Activated CD4-positive, alpha-beta T cell treated with anti-CD3 and anti-CD28 coated beads for 24 hours (primary cell): ENCODE data around the gene PTGDR2.

Experiments used
- DNase-seq, 2 donors: peaks; one replicate each; pipeline ENCODE4 v3.0.0-alpha.2; 2020; ENCODE audit warnings: low read depth in 2 of 2

The PTGDR2 gene

GRCh38 chr11:60874421-60875365, 18.9 kb upstream of the PTGDR2 start:
- no peak for DNase-seq

DNA sequence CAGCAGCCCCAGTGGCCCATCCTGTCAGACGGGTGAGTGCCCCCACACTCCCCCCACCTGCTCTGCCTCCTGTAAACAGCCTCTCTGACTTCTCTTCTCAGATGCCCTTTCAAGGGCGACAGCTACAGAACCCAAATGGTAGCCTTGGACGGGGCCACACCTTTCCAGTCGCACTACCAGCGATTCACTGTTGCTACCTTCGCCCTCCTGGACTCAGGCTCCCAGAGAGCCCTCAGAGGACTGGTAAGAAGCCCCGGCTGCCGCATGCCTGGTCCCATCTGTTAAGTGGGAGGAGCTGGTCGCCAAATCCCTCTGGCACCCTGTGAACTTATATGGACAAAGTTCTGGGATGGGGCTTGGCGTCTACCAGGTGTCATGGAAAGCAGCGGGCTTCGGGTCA, 17.8 kb upstream of the PTGDR2 start:
- no peak for DNase-seq

DNA sequence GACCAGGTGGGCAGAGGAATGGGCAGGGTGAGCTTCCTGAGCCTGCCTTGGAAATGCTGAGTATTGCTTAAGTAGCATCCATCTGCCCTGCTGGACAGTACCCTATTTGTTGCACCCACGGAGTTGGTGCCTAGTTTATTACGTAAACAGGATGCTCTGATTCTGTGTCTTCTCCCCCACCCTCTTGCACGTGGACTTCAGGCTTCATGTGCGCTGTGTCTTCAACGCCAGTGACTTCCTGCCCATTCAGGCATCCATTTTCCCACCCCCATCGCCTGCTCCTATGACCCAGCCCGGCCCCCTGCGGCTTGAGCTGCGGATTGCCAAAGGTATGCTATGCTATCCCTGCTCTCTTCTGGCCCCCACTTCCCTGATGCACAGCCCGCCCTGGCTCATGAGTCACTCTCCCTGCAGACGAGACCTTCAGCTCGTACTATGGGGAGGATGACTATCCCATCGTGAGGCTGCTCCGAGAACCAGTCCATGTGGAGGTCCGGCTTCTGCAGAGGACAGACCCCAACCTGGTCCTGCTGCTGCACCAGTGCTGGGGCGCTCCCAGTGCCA, 17.3 kb upstream of the PTGDR2 start:
- DNase-seq, result no peak

DNA sequence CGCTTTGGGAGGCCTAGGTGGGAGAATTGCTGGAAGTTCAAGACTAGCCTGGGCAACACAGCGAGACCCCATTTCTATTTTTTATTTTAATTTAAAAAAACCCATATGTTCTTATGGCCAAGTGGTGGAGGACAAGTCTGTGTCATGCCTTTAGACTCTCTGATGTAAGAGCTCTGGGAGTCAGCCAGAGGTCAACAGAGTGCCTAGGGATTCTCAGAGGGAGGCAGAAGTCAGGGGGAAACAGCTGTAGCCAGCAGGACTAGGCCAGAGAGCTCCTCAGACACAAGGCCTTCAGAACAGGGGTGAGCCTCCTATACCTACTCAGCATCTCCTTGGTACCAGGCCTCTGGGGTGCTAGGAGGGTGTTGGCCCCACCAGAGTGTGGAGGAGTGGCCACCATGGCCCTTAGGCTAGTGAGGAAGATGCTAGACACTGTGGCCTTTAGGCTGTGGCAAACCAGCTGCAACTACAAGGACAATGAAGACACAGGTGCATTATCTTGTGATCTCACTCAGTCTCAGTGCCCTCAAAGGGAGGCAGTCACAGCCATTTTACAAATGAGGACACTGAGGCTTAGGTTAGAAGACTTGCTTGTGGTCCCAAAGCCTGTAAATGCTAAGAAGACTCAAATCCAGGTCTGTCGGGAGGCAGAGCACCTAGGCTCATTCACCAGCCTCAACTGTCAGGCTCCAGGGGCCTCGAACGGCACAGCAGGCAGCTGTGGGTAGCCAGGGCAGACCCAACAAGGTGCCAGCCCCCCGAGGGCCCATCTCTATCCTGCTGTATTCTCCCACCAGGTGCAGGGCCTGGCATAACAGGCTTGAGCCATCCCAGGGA, 16.6 kb upstream of the PTGDR2 start:
- no peak for DNase-seq

DNA sequence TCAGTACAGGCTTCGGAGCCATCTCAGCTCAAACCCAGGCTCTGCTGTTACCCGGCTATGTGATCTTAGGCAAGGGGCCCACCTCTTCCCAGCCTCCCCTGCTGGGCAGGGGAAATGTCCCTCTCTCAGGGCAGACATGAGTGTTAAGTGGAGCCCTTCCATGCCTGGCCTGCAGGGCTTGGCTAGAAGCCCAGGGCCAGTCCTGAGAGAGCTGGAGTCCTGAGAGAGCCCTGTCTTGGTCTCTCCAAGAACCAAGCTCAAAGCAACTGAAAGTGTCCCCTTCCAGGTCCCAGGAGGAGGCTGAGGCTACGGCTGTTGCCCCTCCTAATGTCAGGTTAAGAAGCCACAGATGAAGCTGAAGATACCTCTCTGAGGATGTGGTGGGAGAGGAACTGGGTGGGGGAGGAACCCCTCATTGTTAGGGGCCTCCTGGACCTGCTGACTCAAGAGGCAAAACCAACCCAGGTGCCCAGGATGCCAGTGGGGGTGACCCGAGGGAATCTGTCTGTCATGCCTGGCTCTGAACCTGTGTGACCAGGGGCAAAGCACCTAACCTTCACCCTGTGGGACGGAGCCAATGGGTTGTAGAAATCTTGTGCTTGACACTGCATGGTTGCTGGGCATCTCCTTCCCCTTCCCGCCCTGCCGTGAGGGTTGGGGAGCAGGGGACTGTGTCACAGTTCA, 15.8 kb upstream of the PTGDR2 start:
- DNase-seq, result no peak

DNA sequence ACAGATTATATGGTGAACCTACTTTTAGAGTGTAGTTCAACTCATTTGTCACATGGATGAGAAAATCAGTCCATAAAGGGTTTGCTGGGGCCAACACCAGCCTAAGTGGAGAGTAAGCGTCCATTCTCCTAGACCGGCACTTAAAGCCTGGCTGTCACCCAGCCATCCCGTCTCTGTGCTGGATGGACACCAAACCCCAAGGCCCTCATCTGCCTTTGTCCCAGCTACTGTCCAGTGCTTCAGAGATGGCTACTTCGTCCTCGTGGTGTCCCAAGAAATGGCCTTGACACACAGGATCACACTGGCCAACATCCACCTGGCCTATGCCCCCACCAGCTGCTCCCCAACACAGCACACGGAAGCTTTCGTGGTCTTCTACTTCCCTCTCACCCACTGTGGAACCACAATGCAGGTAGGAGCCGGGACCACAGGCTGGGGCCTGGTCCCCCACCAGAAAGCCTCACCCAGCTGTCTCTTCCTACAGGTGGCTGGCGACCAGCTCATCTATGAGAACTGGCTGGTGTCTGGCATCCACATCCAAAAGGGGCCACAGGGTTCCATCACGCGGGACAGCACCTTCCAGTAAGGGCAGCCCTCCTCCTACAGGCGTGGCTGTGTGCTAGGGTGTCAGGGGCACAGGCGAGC, 15.1 kb upstream of the PTGDR2 start:
- no peak for DNase-seq

DNA sequence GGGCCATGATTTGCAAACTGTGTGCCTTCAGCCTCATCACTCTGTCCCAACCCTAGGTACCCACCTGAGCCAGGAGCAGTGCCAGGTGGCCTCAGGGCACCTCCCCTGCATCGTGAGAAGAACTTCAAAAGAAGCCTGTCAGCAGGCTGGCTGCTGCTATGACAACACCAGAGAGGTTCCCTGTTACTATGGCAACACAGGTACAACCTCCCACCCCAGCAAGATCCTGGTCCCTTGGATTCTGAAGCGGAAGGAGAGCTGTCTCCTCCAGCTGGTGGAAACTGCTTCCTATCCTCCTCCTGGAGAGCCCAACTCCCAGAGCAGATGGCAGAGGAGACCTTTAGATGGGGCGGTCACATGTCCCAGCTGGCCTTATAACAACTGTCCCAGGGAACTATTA, 14.5 kb upstream of the PTGDR2 start:
- no peak for DNase-seq

- DNase-seq, result no peak
These were observed 13.7 kb upstream of the PTGDR2 start for GRCh38 chr11:60869451-60869825.

DNA sequence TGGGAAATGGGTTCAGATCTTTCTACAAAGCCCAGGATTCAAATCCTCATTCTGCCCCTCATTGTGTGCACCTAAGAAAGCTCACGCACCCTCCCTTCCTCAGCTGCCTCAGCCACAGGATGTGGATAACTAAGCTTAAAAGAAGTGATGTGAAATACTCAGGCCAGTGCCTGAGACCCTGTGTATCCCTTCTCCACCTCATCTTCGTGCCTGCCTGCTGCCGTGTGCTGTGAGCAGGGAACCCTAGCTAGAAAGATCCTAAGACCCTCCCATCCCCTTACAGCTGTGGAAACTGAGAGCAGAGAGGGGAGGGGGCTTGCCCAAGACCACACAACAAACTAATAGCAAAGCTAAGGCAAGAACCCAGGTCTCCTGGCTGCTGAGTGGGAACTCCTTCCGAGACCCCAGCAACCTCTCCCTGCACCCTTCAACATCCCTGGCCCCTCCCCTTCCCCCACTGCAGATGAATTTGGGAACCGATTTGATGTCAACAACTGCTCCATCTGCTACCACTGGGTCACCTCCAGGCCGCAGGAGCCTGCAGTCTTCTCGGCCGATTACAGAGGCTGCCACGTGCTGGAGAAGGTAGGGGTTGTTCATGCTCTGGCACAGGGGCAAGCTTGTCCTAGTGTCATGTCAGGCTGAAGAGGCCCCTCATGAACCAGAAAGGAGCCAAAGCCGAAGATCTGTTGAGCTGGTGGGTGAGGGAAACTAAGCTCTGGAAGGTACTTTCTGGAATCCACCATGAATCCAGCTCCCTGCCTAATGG, 13.1 kb upstream of the PTGDR2 start:
- no peak for DNase-seq

DNA sequence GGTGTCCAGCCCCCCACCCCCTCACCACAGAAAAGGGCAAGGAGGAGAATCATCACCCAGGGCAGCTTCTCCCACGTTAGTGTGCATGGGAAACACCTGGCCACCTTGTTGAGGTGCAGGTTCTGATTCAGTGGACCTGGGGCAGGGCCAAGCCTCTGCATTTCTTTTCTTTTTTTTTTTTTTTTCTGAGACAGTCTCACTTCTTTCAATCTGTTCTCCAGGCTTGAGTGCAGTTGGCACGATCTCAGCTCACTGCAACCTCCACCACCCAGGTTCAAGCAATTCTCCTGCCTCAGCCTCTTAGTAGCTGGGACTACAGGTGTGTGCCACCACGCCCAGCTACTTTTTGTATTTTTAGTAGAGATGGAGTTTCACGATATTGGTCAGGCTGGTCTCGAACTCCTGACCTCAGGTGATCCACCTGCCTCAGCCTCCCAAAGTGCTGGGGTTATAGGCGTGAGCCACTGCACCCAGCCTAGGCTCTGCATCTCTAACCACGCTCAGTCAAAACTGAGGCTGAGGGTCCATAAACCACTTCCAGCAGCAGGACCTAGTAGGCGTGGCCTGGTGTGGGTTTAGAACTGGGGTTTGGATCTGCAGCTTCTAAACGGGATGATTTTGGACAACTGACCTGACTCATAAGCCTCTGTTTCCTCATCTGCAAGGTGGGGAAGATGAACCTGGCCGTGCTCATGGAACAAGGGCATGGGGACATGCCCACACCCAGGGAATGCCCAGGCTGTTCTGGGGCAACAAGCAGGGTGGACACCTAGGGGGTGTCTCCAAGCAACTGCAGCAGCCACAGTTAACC, 12.3 kb upstream of the PTGDR2 start:
- no peak for DNase-seq

- DNase-seq, result no peak
These were observed 11.4 kb upstream of the PTGDR2 start, which contains the start of gene ZP1 for GRCh38 chr11:60866911-60867870. ZP1 (plus strand) TSS chr11:60867542; CDS start chr11:60867562, 20 bp downstream.

- DNase-seq, result no peak
These were observed 9.2 kb upstream of the PTGDR2 start for GRCh38 chr11:60864856-60865513.

- no peak for DNase-seq
These were observed 8.1 kb upstream of the PTGDR2 start for GRCh38 chr11:60863550-60864521.

DNA sequence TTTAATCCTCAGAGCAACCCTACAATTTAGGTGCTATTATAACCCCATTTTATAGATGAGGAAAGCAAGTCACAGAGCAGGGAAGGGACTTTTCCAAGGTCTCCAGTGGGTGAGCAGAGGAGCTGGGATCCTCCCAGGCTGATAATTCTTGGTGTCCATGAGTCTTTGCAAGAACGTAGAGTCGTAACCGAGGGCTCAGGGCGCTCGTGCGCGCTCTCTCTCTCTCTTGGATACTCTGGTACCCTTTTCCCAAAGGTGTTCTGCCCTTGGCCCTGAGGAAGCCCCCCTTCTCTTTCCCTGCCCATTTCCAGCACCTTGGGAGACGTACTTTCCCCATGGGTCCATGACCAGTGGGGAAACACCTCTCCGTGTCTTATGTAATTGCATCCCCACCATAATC, 6.4 kb upstream of the PTGDR2 start:
- DNase-seq, result no peak

DNA sequence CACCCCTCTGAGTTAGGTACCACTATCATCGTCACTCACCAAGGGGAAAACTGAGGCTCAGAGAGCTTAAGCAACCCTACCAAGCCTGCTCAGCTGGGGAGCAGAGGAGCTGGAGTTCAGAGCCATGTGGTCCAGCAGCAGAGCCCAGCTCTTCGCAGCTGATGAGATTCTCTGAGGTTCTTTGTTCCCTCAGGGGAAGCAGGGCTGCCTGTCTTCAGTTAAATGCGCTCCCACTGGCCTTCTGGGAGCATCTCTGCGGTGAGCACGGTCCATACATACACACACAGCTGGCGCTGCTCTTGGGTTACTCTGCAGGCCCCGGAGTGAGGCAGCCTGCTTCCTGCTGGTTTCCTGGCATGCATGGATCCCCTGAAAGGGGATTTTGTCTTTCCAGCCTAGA, 5.2 kb upstream of the PTGDR2 start:
- no peak for DNase-seq

DNA sequence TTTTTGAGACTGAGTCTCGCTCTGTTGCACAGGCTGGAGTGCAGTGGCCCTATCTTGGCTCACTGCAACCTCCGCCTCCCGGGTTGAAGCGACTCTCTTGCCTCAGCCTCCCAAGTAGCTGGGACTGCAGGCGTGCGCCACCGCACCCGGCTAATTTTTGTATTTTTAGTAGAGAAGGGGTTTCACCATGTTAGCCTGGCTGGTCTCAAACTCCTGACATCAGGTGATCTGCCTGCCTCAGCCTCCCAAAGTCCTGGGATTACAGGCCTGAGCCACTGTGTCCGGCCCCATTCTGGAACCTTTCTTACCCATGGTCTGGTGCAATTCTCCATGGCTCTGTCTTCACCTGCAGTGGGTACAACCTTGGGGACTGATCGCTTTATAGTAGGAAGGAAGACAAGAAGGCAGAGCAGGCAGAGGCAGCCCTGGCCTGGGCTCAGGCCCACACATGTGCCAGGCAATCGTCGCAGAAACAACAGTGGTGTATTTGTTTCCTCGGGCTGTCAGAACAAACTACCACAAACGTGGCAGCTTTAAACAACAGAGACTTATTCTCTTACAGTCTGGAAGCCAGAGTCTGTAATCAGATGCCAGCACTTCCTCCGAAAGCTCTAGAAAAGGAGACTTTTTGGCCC, 4.0 kb upstream of the PTGDR2 start:
- DNase-seq, result no peak
